PC-9 (cell line): ENCODE data around the gene UBE2C. TPM values are rescaled to one million over a fixed set of nuclear protein-coding genes. Genes with fewer than 3 reads are reported as not detected.

Experiments
- BruUV-seq: library from RNA; stranded (reverse); fragments of 400-500 nt; replicated peaks from 2 replicates; lab custom pipeline; 2021; lab: Mats Ljungman, UMichigan
- CTCF ChIA-PET: fragments of 300-600 bp; sonication (Branson Sonifier 250); formaldehyde crosslinking; loops from one replicate; lab custom pipeline; 2022; ENCODE audit warnings: antibody characterized with exemption; lab: Charles Lee
- POLR2A ChIA-PET: fragments of 300-600 bp; sonication (Branson Sonifier 250); formaldehyde crosslinking; loops from one replicate; lab custom pipeline; 2022; ENCODE audit warnings: antibody characterized with exemption; ENCODE audit not compliant: unreplicated experiment; lab: Charles Lee
- DNase-seq, 2 experiments: peaks; one replicate each; pipeline versions ENCODE4 v3.0.0 to v3.0.0-alpha.2; 2015 to 2022; ENCODE audit warnings: mixed read lengths in 1 of 2
- H2AFZ ChIP-seq: fragments of 200-600 bp; sonication (generic); 2 replicates; pipeline ENCODE4 v1.8.1; 2017; ENCODE audit warnings: antibody characterized with exemption
- H3F3A ChIP-seq: fragments of 200-600 bp; sonication (generic); 2 replicates; pipeline ENCODE4 v1.8.1; 2017; ENCODE audit warnings: antibody characterized with exemption, mild to moderate bottlenecking, low read depth; ENCODE audit not compliant: insufficient read depth
- H3K27ac ChIP-seq: fragments of 200-600 bp; sonication (generic); 2 replicates; pipeline ENCODE4 v1.6.1; 2016; ENCODE audit warnings: mixed run types
- H3K27me3 ChIP-seq: fragments of 200-600 bp; sonication (generic); 2 replicates; pipeline ENCODE4 v1.6.1; 2016; ENCODE audit warnings: low read depth, mixed run types; ENCODE audit not compliant: insufficient read depth
- H3K36me3 ChIP-seq: fragments of 200-600 bp; sonication (generic); 2 replicates; pipeline ENCODE4 v1.6.1; 2016; ENCODE audit warnings: low read depth, mixed run types
- H3K4me1 ChIP-seq: fragments of 200-600 bp; sonication (generic); replicated peaks from 2 replicates; pipeline ENCODE4 v1.6.1; 2016; ENCODE audit warnings: mixed run types; ENCODE audit not compliant: insufficient read depth
- H3K4me2 ChIP-seq: fragments of 200-600 bp; sonication (generic); 2 replicates; pipeline ENCODE4 v1.6.1; 2017; ENCODE audit warnings: mixed run types
- H3K4me3 ChIP-seq: fragments of 200-600 bp; sonication (generic); 2 replicates; pipeline ENCODE4 v1.6.1; 2016; ENCODE audit warnings: mixed run types
- H3K79me2 ChIP-seq: fragments of 200-600 bp; sonication (generic); 2 replicates; pipeline ENCODE4 v1.6.1; 2017; ENCODE audit warnings: low read depth, mixed run types
- H3K9me2 ChIP-seq: fragments of 200-600 bp; sonication (generic); 2 replicates; pipeline ENCODE4 v1.8.1; 2017; ENCODE audit warnings: mild to moderate bottlenecking; ENCODE audit not compliant: insufficient read depth
- H3K9me3 ChIP-seq: fragments of 200-600 bp; sonication (generic); 2 replicates; pipeline ENCODE4 v1.8.1; 2016; ENCODE audit warnings: low read depth; ENCODE audit not compliant: insufficient read depth
- H4K20me1 ChIP-seq: fragments of 200-600 bp; sonication (generic); 2 replicates; pipeline ENCODE4 v1.8.1; 2017; ENCODE audit not compliant: insufficient read depth
- EZH2 ChIP-seq: fragments of 200-600 bp; sonication (generic); IDR thresholded peaks from 2 replicates; pipeline ENCODE4 v1.8.0; 2017; ENCODE audit warnings: antibody characterized with exemption, low read depth
- intact Hi-C: fragments of 100-400 bp; cut with micrococcal nuclease; formaldehyde crosslinking; loops from one replicate; pipeline ENCODE4 v1.10.0; 2022; ENCODE audit not compliant: unreplicated experiment
- total RNA-seq: library from RNA; stranded (reverse); gene quantifications from 2 replicates; pipeline ENCODE4 v1.2.3, GENCODE V29; 2021
- TF ChIP-seq, protein P1 (sequence below): fragments of 200-600 bp; sonication (generic); conservative IDR thresholded peaks from 2 replicates; pipeline ENCODE4 v1.6.1; 2017; ENCODE audit warnings: mixed run types, antibody characterized with exemption, mild to moderate bottlenecking, moderate library complexity

The UBE2C gene
- total RNA-seq, 1 experiment from 2014 or later: 207 TPM

DNA sequence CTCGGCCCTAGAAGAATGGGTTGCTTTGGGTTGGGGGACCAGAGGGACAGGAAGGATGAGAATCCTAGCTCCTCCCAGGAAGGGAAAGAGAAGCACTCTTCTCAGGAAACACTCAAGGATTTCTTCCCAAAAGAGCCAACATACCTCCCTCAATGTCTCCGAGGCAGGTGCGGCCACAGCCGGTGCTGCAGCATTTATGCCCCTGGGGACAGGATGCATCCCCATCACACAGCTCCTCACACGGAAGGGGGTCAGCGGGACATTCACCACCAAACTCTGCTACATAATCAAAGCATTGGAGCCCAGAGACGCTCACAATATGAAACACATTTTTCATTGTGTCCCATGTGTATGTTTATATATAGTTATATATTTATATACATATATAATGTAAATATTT lies 35.5 kb upstream of the UBE2C start:
- H3K27me3 ChIP-seq: no peaks in the 10 kb centered on the region

DNA sequence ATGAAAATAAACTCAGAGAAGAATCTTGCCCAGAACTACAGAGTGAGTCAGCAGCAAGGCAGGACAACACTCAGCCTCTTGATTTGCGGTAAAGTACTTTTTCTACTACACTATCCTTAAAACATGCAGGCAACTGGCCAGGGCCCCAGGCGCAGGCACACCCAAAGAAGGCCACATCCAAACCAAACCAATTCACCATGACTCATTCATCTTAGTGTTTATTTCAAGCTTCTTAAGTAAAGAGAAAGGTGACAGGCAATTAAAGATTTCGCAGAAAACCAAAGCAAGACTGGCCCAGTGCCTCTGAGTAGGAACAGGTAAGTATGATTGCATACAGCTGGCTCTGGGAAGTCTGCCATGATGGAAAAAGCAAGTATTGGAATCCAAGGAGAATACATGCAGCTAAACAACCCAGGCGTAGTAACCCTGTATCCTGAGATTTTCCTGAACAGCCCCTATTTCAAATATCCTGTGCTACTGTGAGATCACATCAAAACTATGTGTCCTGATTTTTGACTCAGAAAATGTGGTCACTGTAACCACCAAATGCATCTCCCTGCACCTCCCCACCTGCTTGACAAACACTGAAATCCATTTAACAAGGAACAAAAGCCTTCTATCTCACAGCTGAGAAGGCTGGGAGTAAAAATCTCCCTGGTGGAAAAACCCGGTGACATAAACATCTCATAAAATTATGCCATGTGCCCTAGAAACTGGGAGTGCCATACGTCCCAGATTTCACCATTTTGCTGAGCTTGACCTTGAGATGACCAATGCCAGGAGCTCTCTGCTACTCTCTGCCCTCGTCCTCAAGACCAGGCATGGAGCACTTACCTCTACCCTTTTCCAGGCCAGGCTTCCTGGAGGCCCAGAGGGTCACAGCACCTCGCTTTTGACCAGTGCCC lies 33.2 kb upstream of the UBE2C start:
- Histone ChIP-seq H3K36me3 (no peaks in the 10 kb centered on the region), H4K20me1 (no peaks in the 10 kb centered on the region), H3F3A (peaks cover 65% of the 10 kb centered on the region), H3K9me3 (no peaks in the 10 kb centered on the region), H3K27me3 (no peaks in the 10 kb centered on the region), H3K79me2 (no peaks in the 10 kb centered on the region), H3K9me2 (no peaks in the 10 kb centered on the region; the same call in 1 of the 2 replicates), H3K27ac (peak overlapping the region; percentile 99), H3K4me1 (peaks cover 74% of the 10 kb centered on the region), H3K4me2 (peak overlapping the region; percentile 72), H3K4me3 (no peak overlapping the region; the same call in 1 of the 2 replicates), H2AFZ (no peak overlapping the region)
- CTCF ChIA-PET: interaction anchor here (0.5 to 2.3 kb wide), 3 partner anchors 8 to 766 kb away, joined by 4 to 8 read pairs (median 5); no protein-coding TSS in a partner anchor
- intact Hi-C loops: loop anchor here (1.0 to 10.0 kb wide), 6 partner anchors 34 to 737 kb away; partner anchors contain the start of genes SLPI, UBE2C and WFDC2
- TSS peak; percentile 70 for BruUV-seq
- POLR2A ChIA-PET: interaction anchor here (0.6 to 1.4 kb wide), 9 partner anchors 8 to 1372 kb away, joined by 3 to 22 read pairs (median 9); partner anchors contain the start of genes DNTTIP1, PLTP and WFDC3
- TF ChIP-seq EZH2: no peak
- TF ChIP-seq, protein P1, sequence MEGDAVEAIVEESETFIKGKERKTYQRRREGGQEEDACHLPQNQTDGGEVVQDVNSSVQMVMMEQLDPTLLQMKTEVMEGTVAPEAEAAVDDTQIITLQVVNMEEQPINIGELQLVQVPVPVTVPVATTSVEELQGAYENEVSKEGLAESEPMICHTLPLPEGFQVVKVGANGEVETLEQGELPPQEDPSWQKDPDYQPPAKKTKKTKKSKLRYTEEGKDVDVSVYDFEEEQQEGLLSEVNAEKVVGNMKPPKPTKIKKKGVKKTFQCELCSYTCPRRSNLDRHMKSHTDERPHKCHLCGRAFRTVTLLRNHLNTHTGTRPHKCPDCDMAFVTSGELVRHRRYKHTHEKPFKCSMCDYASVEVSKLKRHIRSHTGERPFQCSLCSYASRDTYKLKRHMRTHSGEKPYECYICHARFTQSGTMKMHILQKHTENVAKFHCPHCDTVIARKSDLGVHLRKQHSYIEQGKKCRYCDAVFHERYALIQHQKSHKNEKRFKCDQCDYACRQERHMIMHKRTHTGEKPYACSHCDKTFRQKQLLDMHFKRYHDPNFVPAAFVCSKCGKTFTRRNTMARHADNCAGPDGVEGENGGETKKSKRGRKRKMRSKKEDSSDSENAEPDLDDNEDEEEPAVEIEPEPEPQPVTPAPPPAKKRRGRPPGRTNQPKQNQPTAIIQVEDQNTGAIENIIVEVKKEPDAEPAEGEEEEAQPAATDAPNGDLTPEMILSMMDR: no peak
- DNase-seq: peak; percentile 96 to 100

More for the DNA sequence above, 35.5 kb upstream of the UBE2C start:
- Histone ChIP-seq H3K4me2 (no peak overlapping the region), H3F3A (peaks cover 41% of the 10 kb centered on the region), H3K4me1 (peaks cover 50% of the 10 kb centered on the region), H4K20me1 (no peaks in the 10 kb centered on the region), H3K27ac (peak overlapping the region; percentile 99; the same call in 1 of the 2 replicates), H3K36me3 (no peaks in the 10 kb centered on the region), H2AFZ (no peak overlapping the region), H3K9me3 (no peaks in the 10 kb centered on the region), H3K9me2 (no peaks in the 10 kb centered on the region; the same call in 1 of the 2 replicates), H3K4me3 (no peak overlapping the region), H3K79me2 (no peaks in the 10 kb centered on the region)
- no peak for TF ChIP-seq EZH2
- TF ChIP-seq, protein P1: no peak
- no TSS peak for BruUV-seq
- ChIA-PET POLR2A (no interaction called here), CTCF (no interaction called here)
- no peak for DNase-seq
- intact Hi-C loops: loop anchor here (5.0 to 10.0 kb wide), 2 partner anchors 312 to 735 kb away; partner anchors contain the start of gene WFDC2

DNA sequence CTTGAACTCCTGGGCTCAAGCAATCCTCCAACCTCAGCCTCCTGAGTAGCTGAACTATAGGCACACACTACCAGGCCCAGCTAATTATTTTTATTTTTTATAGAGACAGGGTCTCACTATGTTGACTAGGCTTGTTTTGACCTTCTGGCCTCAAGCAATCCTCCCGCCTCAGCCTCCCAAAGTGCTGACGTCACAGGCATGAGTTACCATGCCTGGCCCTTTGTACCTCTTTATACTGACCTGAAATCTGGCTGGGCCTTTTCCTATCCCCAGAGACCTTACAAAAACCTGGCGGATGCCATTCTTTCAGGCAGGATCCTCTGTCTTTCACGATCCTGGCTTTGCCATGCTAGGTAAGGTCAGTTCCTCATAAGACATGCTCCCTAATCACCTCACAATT lies 32.3 kb upstream of the UBE2C start:
- no peak overlapping the region for H2AFZ ChIP-seq
- POLR2A ChIA-PET: interaction anchor here (0.7 to 1.4 kb wide), 4 partner anchors 12 to 1372 kb away, joined by 3 to 16 read pairs (median 7); partner anchors contain the start of genes DNTTIP1 and WFDC3
- peak overlapping the region; percentile 68 for H3K4me2 ChIP-seq
- H3K9me2 ChIP-seq: no peaks in the 10 kb centered on the region; the same call in 1 of the 2 replicates
- peaks cover 74% of the 10 kb centered on the region for H3F3A ChIP-seq
- H4K20me1 ChIP-seq: no peaks in the 10 kb centered on the region
- no peak for DNase-seq
- H3K4me3 ChIP-seq: no peak overlapping the region
- H3K79me2 ChIP-seq: no peaks in the 10 kb centered on the region
- H3K27ac ChIP-seq: peak overlapping the region; percentile 99
- BruUV-seq: no TSS peak
- TF ChIP-seq EZH2: no peak
- TF ChIP-seq, protein P1: no peak
- peaks cover 83% of the 10 kb centered on the region for H3K4me1 ChIP-seq
- CTCF ChIA-PET: interaction anchor here (2.3 kb wide), 1 partner anchor 9 kb away, joined by 8 read pairs; no protein-coding TSS in a partner anchor
- no peaks in the 10 kb centered on the region for H3K27me3 ChIP-seq
- no peaks in the 10 kb centered on the region for H3K36me3 ChIP-seq
- H3K9me3 ChIP-seq: no peaks in the 10 kb centered on the region
- intact Hi-C loops: no loop called here
